ENCODE results near the gene KCNV2.

DNA sequence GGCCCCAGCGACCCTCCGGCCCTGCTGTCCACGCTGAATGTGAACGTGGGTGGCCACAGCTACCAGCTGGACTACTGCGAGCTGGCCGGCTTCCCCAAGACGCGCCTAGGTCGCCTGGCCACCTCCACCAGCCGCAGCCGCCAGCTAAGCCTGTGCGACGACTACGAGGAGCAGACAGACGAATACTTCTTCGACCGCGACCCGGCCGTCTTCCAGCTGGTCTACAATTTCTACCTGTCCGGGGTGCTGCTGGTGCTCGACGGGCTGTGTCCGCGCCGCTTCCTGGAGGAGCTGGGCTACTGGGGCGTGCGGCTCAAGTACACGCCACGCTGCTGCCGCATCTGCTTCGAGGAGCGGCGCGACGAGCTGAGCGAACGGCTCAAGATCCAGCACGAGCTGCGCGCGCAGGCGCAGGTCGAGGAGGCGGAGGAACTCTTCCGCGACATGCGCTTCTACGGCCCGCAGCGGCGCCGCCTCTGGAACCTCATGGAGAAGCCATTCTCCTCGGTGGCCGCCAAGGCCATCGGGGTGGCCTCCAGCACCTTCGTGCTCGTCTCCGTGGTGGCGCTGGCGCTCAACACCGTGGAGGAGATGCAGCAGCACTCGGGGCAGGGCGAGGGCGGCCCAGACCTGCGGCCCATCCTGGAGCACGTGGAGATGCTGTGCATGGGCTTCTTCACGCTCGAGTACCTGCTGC is 839 bp downstream of the KCNV2 start:
- TF ChIP-seq POLR2A (IDR thresholded peaks at IDR 0.05) = no peak
- TF ChIP-seq, protein P1, sequence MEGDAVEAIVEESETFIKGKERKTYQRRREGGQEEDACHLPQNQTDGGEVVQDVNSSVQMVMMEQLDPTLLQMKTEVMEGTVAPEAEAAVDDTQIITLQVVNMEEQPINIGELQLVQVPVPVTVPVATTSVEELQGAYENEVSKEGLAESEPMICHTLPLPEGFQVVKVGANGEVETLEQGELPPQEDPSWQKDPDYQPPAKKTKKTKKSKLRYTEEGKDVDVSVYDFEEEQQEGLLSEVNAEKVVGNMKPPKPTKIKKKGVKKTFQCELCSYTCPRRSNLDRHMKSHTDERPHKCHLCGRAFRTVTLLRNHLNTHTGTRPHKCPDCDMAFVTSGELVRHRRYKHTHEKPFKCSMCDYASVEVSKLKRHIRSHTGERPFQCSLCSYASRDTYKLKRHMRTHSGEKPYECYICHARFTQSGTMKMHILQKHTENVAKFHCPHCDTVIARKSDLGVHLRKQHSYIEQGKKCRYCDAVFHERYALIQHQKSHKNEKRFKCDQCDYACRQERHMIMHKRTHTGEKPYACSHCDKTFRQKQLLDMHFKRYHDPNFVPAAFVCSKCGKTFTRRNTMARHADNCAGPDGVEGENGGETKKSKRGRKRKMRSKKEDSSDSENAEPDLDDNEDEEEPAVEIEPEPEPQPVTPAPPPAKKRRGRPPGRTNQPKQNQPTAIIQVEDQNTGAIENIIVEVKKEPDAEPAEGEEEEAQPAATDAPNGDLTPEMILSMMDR (IDR thresholded peaks at IDR 0.05) = no peak

All from adrenal gland (tissue), 5 donors.